Gastrocnemius medialis (tissue), 4 donors: ENCODE measurements around the gene SDK2. TPM values are rescaled to one million over a fixed set of nuclear protein-coding genes. Genes with fewer than 3 reads are reported as not detected.

ENCODE experiments used
- ATAC-seq, 2 donors: fragments of 150-250 bp; one replicate each; pipeline ENCODE4 v1.9.1; 2016
- DNase-seq, 2 donors: peaks; one replicate each; pipeline ENCODE4 v3.0.0-alpha.2; 2019
- H3K27ac ChIP-seq, 4 donors: fragments of 200-600 bp; sonication (generic); 1 replicate in 1 of 4; 2 replicates in 3 of 4; pipeline ENCODE4 v1.5.1; 2016 to 2018; ENCODE audit warnings: mild to moderate bottlenecking in 2 of 4, moderate library complexity in 1 of 4
- H3K27me3 ChIP-seq, 3 donors: fragments of 200-600 bp; sonication (generic) in 2 of 3; 1 replicate in 1 of 3; 2 replicates in 2 of 3; pipeline versions ENCODE4 v1.5.1 to v1.6.0; 2016 to 2019; ENCODE audit warnings: mild to moderate bottlenecking in 1 of 3, moderate library complexity in 1 of 3
- H3K36me3 ChIP-seq, 2 donors: fragments of 200-600 bp; sonication (generic) in 1 of 2; one replicate each; pipeline ENCODE4 v1.5.1; 2017 to 2018
- H3K4me1 ChIP-seq, 2 donors: fragments of 200-600 bp; sonication (generic) in 1 of 2; one replicate each; pipeline ENCODE4 v1.5.1; 2016 to 2017; ENCODE audit warnings: mild to moderate bottlenecking in 2 of 2
- H3K4me3 ChIP-seq, 4 donors: fragments of 200-600 bp; sonication (generic) in 3 of 4; 1 replicate in 1 of 4; 2 replicates in 3 of 4; pipeline ENCODE4 v1.5.1; 2016 to 2019; ENCODE audit warnings: mild to moderate bottlenecking in 2 of 4
- H3K9me3 ChIP-seq, 3 donors: fragments of 200-600 bp; sonication (generic) in 2 of 3; 1 replicate in 1 of 3; 2 replicates in 2 of 3; pipeline ENCODE4 v1.5.1; 2016 to 2019
- CTCF ChIP-seq, 5 experiments: fragments of 450-650 bp in 3 of 5; fragments of 200-600 bp in 2 of 5; sonication (generic) in 2 of 5; IDR thresholded peaks in 4 of 5; conservative IDR thresholded peaks in 1 of 5; 1 replicate in 4 of 5; 2 replicates in 1 of 5; pipeline ENCODE4 v1.5.1; 2016 to 2019; ENCODE audit warnings: antibody characterized with exemption in 5 of 5, mild to moderate bottlenecking in 3 of 5, moderate library complexity in 3 of 5
- POLR2A ChIP-seq, 2 donors: fragments of 450-650 bp; IDR thresholded peaks; one replicate each; pipeline ENCODE4 v1.6.1; 2017; ENCODE audit warnings: antibody characterized with exemption in 2 of 2, mild to moderate bottlenecking in 2 of 2, moderate library complexity in 2 of 2
- in situ Hi-C, 4 donors: fragments of 200-750 bp; cut with MboI; loops; one replicate each; pipeline versions ENCODE4 v1.15.0 to v1.8.0; 2017; ENCODE audit warnings: low sequenced_read_pairs in 4 of 4
- intact Hi-C: fragments of 100-400 bp; cut with DNase I; formaldehyde crosslinking; loops from one replicate; pipeline ENCODE4 v1.15.1; 2023; ENCODE audit warnings: low total_unique reads
- total RNA-seq, 4 donors: library from RNA; depleted of rRNA; stranded (reverse); fragments of >200 nt; gene quantifications; one replicate each; pipeline versions ENCODE4 v1.1.0 to v1.2.3, GENCODE V29; 2016

The SDK2 gene
- total RNA-seq, 4 donors from 2014 or later = 0.02 to 0.31 (median 0.13) TPM

- Histone ChIP-seq H3K9me3 (no peaks in the 10 kb centered on the region), H3K27me3 (no peaks in the 10 kb centered on the region), H3K27ac (no peak overlapping the region), H3K4me1 (no peaks in the 10 kb centered on the region), H3K4me3 (no peak overlapping the region), H3K36me3 (no peaks in the 10 kb centered on the region)
- in situ Hi-C loops = loop anchor here in 1 of 4 donors (25.0 kb wide), 1 partner anchor 184 kb away; no protein-coding TSS in a partner anchor
- DNase-seq = no peak
- ATAC-seq = no peak
- TF ChIP-seq CTCF (IDR thresholded peaks at IDR 0.05 in 4 of 5, conservative IDR thresholded peaks at IDR 0.05 in 1 of 5) = no peak
- TF ChIP-seq POLR2A (IDR thresholded peaks at IDR 0.05) = no peak
- intact Hi-C loops = no loop called here
These were observed 22.6 kb downstream of the SDK2 start for GRCh38 chr17:73621685-73622084.

- intact Hi-C loops (no loop called here), in situ Hi-C loops (loop anchor here in 1 of 4 donors (25.0 kb wide), 1 partner anchor 183 kb away; no protein-coding TSS in a partner anchor)
- ATAC-seq = no peak
- Histone ChIP-seq H3K36me3 (no peaks in the 10 kb centered on the region), H3K4me3 (no peak overlapping the region), H3K27me3 (no peaks in the 10 kb centered on the region), H3K4me1 (no peaks in the 10 kb centered on the region), H3K9me3 (no peaks in the 10 kb centered on the region), H3K27ac (no peak overlapping the region)
- TF ChIP-seq POLR2A (IDR thresholded peaks at IDR 0.05) (no peak), CTCF (IDR thresholded peaks at IDR 0.05 in 4 of 5, conservative IDR thresholded peaks at IDR 0.05 in 1 of 5) (no peak)
- no peak for DNase-seq
These were observed 23.8 kb downstream of the SDK2 start for GRCh38 chr17:73620414-73620813.

DNA sequence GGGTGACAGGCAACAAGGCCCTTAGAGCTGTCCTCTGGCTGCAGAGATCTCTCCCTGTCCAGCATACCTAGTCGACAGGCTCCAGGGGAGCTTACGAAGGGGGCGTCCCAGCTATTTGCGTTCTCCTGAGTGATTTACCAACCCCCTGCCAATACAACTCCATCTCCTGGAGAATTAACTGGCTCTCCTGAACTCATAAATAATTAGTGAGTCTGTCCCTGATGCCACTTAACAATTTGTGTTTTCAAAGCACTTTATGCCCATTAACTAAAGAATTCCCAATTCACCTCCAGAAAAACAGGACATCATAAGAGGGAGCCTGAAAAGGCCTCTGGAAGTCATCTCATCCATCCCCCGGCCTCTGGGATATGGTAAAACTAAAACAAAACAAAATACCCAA, 26.7 kb downstream of the SDK2 start:
- intact Hi-C loops = no loop called here
- Histone ChIP-seq H3K4me3 (no peak overlapping the region), H3K4me1 (no peaks in the 10 kb centered on the region), H3K27ac (no peak overlapping the region), H3K27me3 (no peaks in the 10 kb centered on the region), H3K9me3 (no peaks in the 10 kb centered on the region), H3K36me3 (no peaks in the 10 kb centered on the region)
- in situ Hi-C loops = loop anchor here in 1 of 4 donors (25.0 kb wide), 1 partner anchor 180 kb away; no protein-coding TSS in a partner anchor
- DNase-seq (no peak), ATAC-seq (no peak)
- TF ChIP-seq POLR2A (IDR thresholded peaks at IDR 0.05) (no peak), CTCF (IDR thresholded peaks at IDR 0.05 in 4 of 5, conservative IDR thresholded peaks at IDR 0.05 in 1 of 5) (no peak)

DNA sequence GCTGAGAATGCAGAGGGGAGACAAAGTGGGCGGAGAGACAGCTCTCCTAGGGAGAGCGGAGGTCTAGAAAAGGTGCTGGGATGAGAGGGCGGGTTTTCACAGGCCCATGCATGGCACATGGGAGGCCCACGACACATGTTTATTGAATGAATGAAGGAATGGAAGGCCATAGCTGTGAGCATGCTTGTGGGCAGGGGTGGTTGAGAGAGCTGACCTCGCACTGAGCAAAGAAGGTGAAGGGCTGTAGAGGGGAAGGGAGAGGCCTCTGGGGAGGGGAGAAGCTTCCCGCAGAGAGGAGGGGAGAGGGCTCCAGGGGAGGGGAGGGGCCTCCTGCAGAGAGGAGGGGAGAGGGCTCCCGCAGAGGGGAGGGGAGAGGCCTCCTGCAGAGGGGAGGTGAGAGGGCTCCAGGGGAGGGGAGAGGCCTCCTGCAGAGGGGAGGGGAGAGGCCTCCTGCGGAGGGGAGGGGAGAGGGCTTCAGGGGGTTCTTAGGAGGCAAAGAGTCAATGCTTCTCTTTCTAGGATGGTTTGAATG, 27.3 kb downstream of the SDK2 start:
- Histone ChIP-seq H3K4me1 (no peaks in the 10 kb centered on the region), H3K4me3 (no peak overlapping the region), H3K36me3 (no peaks in the 10 kb centered on the region), H3K27me3 (no peaks in the 10 kb centered on the region), H3K27ac (no peak overlapping the region), H3K9me3 (no peaks in the 10 kb centered on the region)
- no peak for ATAC-seq
- in situ Hi-C loops = loop anchor here in 1 of 4 donors (25.0 kb wide), 1 partner anchor 180 kb away; no protein-coding TSS in a partner anchor
- TF ChIP-seq CTCF (IDR thresholded peaks at IDR 0.05 in 4 of 5, conservative IDR thresholded peaks at IDR 0.05 in 1 of 5) = no peak
- no peak for TF ChIP-seq POLR2A (IDR thresholded peaks at IDR 0.05)
- intact Hi-C loops = no loop called here
- DNase-seq = no peak
